Spleen (tissue), 11 donors: ENCODE data around the gene SYNJ1. TPM values are rescaled to one million over a fixed set of nuclear protein-coding genes. Genes with fewer than 3 reads are reported as not detected.

Source experiments
- DNase-seq: peaks from one replicate; pipeline ENCODE4 v3.0.0-alpha.2; 2020
- H3K27ac ChIP-seq, 8 donors: fragments of 200-600 bp; sonication (generic) in 7 of 8; 1 replicate in 4 of 8; 2 replicates in 4 of 8; pipeline versions ENCODE4 v1.5.0 to v1.8.0; 2016 to 2021; ENCODE audit warnings: inconsistent platforms in 4 of 8, mild to moderate bottlenecking in 4 of 8, moderate library complexity in 1 of 8
- H3K27me3 ChIP-seq, 7 donors: fragments of 200-600 bp; sonication (generic) in 6 of 7; replicated peaks in 1 of 7; 1 replicate in 4 of 7; 2 replicates in 3 of 7; pipeline versions ENCODE4 v1.5.0 to v1.8.0; 2016 to 2021; ENCODE audit warnings: inconsistent platforms in 3 of 7, mild to moderate bottlenecking in 1 of 7
- H3K36me3 ChIP-seq, 6 donors: fragments of 200-600 bp; sonication (generic) in 5 of 6; 1 replicate in 4 of 6; 2 replicates in 2 of 6; pipeline versions ENCODE4 v1.5.0 to v1.8.0; 2016 to 2021; ENCODE audit warnings: inconsistent platforms in 2 of 6
- H3K4me1 ChIP-seq, 6 donors: fragments of 200-600 bp; sonication (generic) in 5 of 6; 1 replicate in 3 of 6; 2 replicates in 3 of 6; pipeline versions ENCODE4 v1.5.0 to v1.8.0; 2016 to 2021; ENCODE audit warnings: inconsistent platforms in 3 of 6
- H3K4me3 ChIP-seq, 8 donors: fragments of 200-600 bp; sonication (generic) in 7 of 8; 1 replicate in 4 of 8; 2 replicates in 4 of 8; pipeline versions ENCODE4 v1.5.0 to v1.8.0; 2016 to 2021; ENCODE audit warnings: inconsistent platforms in 4 of 8, mild to moderate bottlenecking in 4 of 8, moderate library complexity in 2 of 8
- H3K9me3 ChIP-seq, 8 donors: fragments of 200-600 bp; sonication (generic) in 7 of 8; 1 replicate in 4 of 8; 2 replicates in 4 of 8; pipeline versions ENCODE4 v1.5.0 to v1.8.0; 2016 to 2021; ENCODE audit warnings: inconsistent platforms in 4 of 8
- POLR2A ChIP-seq, 3 donors: fragments of 450-650 bp; IDR thresholded peaks; one replicate each; pipeline ENCODE4 v1.5.1; 2017; ENCODE audit warnings: antibody characterized with exemption in 3 of 3, mild to moderate bottlenecking in 1 of 3
- POLR2AphosphoS5 ChIP-seq, 3 donors: sonication (generic); formaldehyde crosslinking; IDR thresholded peaks; one replicate each; pipeline ENCODE4 v1.5.1; 2017; ENCODE audit warnings: antibody characterized with exemption in 3 of 3
- WGBS, 5 donors: extraction: QIAGEN DNeasy Blood & Tissue Kit in 3 of 5; methylation state at CpG; one replicate each; pipeline versions ENCODE4 v1.1.5 to v1.1.7; 2013 to 2018; 5-methylcytosine and 5-hydroxymethylcytosine counted together
- intact Hi-C: fragments of 100-400 bp; cut with DNase I; formaldehyde crosslinking; loops from one replicate; pipeline ENCODE4 v1.15.0; 2023; ENCODE audit warnings: low total_unique reads
- polyA plus RNA-seq, 3 donors: library from polyadenylated mRNA; stranded (reverse); fragments of 200-250 nt; gene quantifications; one replicate each; pipeline ENCODE4 v1.2.1, GENCODE V29; 2013
- total RNA-seq, 7 donors: library from RNA; depleted of rRNA in 3 of 7; stranded (reverse); fragments of >200 nt in 3 of 7; fragmentation: NEBNext Ultra II Directional in 4 of 7; extraction: Animal tissue kit (Norgen Biotek cat#: 25700) in 4 of 7; gene quantifications; one replicate each; pipeline versions ENCODE4 v1.1.0 to v1.2.1, GENCODE V29; 2016 to 2021
- TF ChIP-seq, protein P1 (sequence below), 11 experiments: fragments of 200-600 bp in 7 of 11; fragments of 450-650 bp in 4 of 11; sonication (generic) in 4 of 11; IDR thresholded peaks in 8 of 11; conservative IDR thresholded peaks in 3 of 11; 1 replicate in 7 of 11; 2 replicates in 4 of 11; pipeline versions ENCODE4 v1.4.0 to v1.8.0; 2016 to 2021; ENCODE audit warnings: antibody characterized with exemption in 11 of 11, inconsistent platforms in 4 of 11, mild to moderate bottlenecking in 1 of 11
- donor health status: healthy with polysubstance abuse.
- donor health status: DM: no; HTN: no; CAD: no; lungs with moderate emphysema.
- donor health status: DM: no; HTN: no; CAD: no.
- donor health status: Bipolar disorder and iron deficiency.
- donor health status: healthy.
- donor health status: DM: no; HTN: no; CAD: no.
- donor health status: DM: yes; HTN: yes; CAD: no.

The SYNJ1 gene
- total and polyA plus RNA-seq, 10 donors: 3.3 to 30.3 (median 18.7) TPM

- H3K9me3 ChIP-seq: no peaks in the 10 kb centered on the region
- WGBS, 5 donors: 90 to 95% (median 93%) methylated on average over 8 of the region's 8 CpGs
- intact Hi-C loops: no loop called here
Observed at GRCh38 chr21:32605469-32605868, 122.3 kb downstream of the SYNJ1 start.

DNA sequence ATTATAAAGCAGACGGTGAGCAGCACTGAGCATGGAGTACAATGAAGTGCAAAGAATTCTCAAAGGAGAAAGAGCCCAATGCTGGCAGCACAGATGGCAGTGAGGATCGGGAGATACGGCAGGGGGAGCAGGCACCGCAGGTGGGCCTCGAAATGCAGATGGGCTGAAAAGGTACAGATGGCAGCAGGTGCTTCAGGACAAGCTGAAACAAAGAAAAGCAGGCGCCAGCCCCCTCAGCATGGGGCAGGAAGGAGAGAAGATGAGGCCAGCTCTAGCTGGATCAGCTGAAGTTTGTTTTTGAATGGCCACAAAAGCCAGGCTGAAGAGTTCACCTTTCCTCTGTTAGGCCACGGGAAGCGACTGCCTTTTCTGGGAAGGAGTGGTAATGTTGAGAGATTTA, 123.3 kb downstream of the SYNJ1 start:
- TF ChIP-seq, protein P1, sequence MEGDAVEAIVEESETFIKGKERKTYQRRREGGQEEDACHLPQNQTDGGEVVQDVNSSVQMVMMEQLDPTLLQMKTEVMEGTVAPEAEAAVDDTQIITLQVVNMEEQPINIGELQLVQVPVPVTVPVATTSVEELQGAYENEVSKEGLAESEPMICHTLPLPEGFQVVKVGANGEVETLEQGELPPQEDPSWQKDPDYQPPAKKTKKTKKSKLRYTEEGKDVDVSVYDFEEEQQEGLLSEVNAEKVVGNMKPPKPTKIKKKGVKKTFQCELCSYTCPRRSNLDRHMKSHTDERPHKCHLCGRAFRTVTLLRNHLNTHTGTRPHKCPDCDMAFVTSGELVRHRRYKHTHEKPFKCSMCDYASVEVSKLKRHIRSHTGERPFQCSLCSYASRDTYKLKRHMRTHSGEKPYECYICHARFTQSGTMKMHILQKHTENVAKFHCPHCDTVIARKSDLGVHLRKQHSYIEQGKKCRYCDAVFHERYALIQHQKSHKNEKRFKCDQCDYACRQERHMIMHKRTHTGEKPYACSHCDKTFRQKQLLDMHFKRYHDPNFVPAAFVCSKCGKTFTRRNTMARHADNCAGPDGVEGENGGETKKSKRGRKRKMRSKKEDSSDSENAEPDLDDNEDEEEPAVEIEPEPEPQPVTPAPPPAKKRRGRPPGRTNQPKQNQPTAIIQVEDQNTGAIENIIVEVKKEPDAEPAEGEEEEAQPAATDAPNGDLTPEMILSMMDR (IDR thresholded peaks at IDR 0.05 in 8 of 11, conservative IDR thresholded peaks at IDR 0.05 in 3 of 11): no peak
- Histone ChIP-seq H3K27me3 (no peaks in the 10 kb centered on the region), H3K36me3 (peaks cover 0 to 97% (median 76%) of the 10 kb centered on the region in 6 donors), H3K9me3 (no peaks in the 10 kb centered on the region), H3K4me1 (peaks cover 0 to 4% (median 0%) of the 10 kb centered on the region in 6 donors), H3K27ac (no peak overlapping the region), H3K4me3 (no peak overlapping the region)
- intact Hi-C loops: loop anchor here (5.0 kb wide), 1 partner anchor 202 kb away; no protein-coding TSS in a partner anchor
- WGBS, 5 donors: 85 to 94% (median 89%) methylated on average over 8 of the region's 8 CpGs
- peak; percentile 41 for DNase-seq

More at GRCh38 chr21:32605469-32605868, 122.3 kb downstream of the SYNJ1 start:
- Histone ChIP-seq H3K4me1 (peaks cover 0 to 14% (median 6%) of the 10 kb centered on the region in 6 donors), H3K36me3 (peaks cover 0 to 93% (median 74%) of the 10 kb centered on the region in 6 donors), H3K27me3 (no peaks in the 10 kb centered on the region), H3K4me3 (no peak overlapping the region), H3K27ac (no peak overlapping the region)
- TF ChIP-seq POLR2AphosphoS5 (IDR thresholded peaks at IDR 0.05): no peak
- TF ChIP-seq, protein P1 (IDR thresholded peaks at IDR 0.05 in 8 of 11, conservative IDR thresholded peaks at IDR 0.05 in 3 of 11): no peak
- no peak for TF ChIP-seq POLR2A (IDR thresholded peaks at IDR 0.05)
- DNase-seq: no peak

DNA sequence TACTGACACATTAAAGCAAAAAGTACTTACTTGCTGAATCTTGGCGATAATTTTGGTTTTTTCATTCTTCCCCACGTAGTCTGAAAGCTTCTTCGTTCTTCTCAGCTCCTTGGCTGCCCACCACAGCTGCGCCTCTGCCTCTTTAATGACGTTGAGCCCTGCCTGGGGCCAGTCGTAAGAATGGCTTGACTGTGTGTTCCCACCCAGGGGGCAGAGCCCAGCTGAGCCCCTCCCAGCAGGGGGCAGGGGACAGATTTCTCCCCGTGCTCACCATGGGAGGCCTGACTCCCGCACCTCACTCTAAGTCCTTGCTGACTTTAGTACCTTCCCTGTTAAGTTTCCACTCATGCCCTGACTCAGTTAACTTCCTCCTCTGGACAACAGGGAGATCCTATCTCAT, 124.7 kb downstream of the SYNJ1 start:
- no peak for DNase-seq
- WGBS, 5 donors: 78 to 92% (median 89%) methylated on average over 8 of the region's 8 CpGs
- H3K9me3 ChIP-seq: no peaks in the 10 kb centered on the region
- H3K27ac ChIP-seq: no peak overlapping the region
- H3K27me3 ChIP-seq: no peaks in the 10 kb centered on the region
- no peaks in the 10 kb centered on the region for H3K4me1 ChIP-seq
- TF ChIP-seq, protein P1 (IDR thresholded peaks at IDR 0.05 in 8 of 11, conservative IDR thresholded peaks at IDR 0.05 in 3 of 11): no peak
- no peak for TF ChIP-seq POLR2A (IDR thresholded peaks at IDR 0.05)
- TF ChIP-seq POLR2AphosphoS5 (IDR thresholded peaks at IDR 0.05): no peak
- no peak overlapping the region for H3K4me3 ChIP-seq
- intact Hi-C loops: loop anchor here (5.0 kb wide), 1 partner anchor 201 kb away; no protein-coding TSS in a partner anchor
- peaks cover 0 to 97% (median 71%) of the 10 kb centered on the region in 6 donors for H3K36me3 ChIP-seq

DNA sequence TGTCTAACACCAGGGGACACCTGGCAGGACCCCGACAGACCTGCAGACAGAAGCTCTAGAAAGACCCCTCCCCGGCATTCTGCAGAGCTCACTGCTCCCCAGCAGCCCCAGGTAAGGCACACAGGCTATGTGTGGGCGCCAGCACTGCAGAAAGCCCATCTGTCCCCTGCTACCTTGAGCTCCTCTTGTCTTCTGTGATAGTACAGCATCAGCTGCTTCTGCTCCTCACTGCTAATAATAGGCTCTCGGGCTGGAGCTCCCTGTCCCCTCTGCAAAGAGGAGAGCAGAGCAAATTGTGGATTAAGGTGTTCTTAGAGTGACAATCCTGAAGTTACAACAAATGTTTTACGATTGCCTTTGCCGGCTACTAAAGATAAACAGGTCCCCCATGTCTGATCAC, 125.7 kb downstream of the SYNJ1 start:
- H3K4me1 ChIP-seq: no peaks in the 10 kb centered on the region
- WGBS, 5 donors: 96 to 99% (median 96%) methylated on average over 6 of the region's 6 CpGs
- no peak overlapping the region for H3K27ac ChIP-seq
- no peaks in the 10 kb centered on the region for H3K27me3 ChIP-seq
- H3K9me3 ChIP-seq: no peaks in the 10 kb centered on the region
- no peak overlapping the region for H3K4me3 ChIP-seq
- DNase-seq: peak; percentile 47
- intact Hi-C loops: loop anchor here (5.0 kb wide), 1 partner anchor 200 kb away; no protein-coding TSS in a partner anchor
- TF ChIP-seq POLR2A (IDR thresholded peaks at IDR 0.05) (no peak), POLR2AphosphoS5 (IDR thresholded peaks at IDR 0.05) (no peak)
- TF ChIP-seq, protein P1 (IDR thresholded peaks at IDR 0.05 in 8 of 11, conservative IDR thresholded peaks at IDR 0.05 in 3 of 11): no peak
- H3K36me3 ChIP-seq: peaks cover 0 to 97% (median 64%) of the 10 kb centered on the region in 6 donors
